GM12892 (cell line): ENCODE measurements around the gene SYN1.

ENCODE experiments used
- POLR2A ChIP-seq: IDR thresholded peaks from 2 replicates; pipeline ENCODE4 v1.6.1; 2011; ENCODE audit warnings: low read depth, low read length, control low read depth
- POLR2AphosphoS5 ChIP-seq: IDR thresholded peaks from 2 replicates; pipeline ENCODE4 v1.6.1; 2011; ENCODE audit warnings: low read depth, low read length, control low read depth
- TAF1 ChIP-seq: IDR thresholded peaks from 2 replicates; pipeline ENCODE4 v1.6.1; 2011; ENCODE audit warnings: low read depth, mild to moderate bottlenecking, control low read depth, low read length, borderline replicate concordance

GRCh38 chrX:47605024-47605423 lies 14.6 kb downstream of the SYN1 start:
- no peak for TF ChIP-seq POLR2A
- no peak for TF ChIP-seq TAF1
- no peak for TF ChIP-seq POLR2AphosphoS5
